K562 treated with DMSO at 1 percent for 24 hours (cell line): ENCODE results near the gene HSD17B1. TPM values are rescaled to one million over a fixed set of nuclear protein-coding genes. Genes with fewer than 3 reads are reported as not detected.

ENCODE experiments used
- total RNA-seq: library from RNA; unstranded; fragments of 300-600 nt; gene quantifications from 2 replicates; pipeline ENCODE4 v1.2.3, GENCODE V29; 2022; ENCODE audit warnings: low read depth; ENCODE audit not compliant: insufficient read depth

The HSD17B1 gene, protein sequence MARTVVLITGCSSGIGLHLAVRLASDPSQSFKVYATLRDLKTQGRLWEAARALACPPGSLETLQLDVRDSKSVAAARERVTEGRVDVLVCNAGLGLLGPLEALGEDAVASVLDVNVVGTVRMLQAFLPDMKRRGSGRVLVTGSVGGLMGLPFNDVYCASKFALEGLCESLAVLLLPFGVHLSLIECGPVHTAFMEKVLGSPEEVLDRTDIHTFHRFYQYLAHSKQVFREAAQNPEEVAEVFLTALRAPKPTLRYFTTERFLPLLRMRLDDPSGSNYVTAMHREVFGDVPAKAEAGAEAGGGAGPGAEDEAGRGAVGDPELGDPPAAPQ
- 7.3 and 15.9 TPM in 2 replicates for total RNA-seq

DNA sequence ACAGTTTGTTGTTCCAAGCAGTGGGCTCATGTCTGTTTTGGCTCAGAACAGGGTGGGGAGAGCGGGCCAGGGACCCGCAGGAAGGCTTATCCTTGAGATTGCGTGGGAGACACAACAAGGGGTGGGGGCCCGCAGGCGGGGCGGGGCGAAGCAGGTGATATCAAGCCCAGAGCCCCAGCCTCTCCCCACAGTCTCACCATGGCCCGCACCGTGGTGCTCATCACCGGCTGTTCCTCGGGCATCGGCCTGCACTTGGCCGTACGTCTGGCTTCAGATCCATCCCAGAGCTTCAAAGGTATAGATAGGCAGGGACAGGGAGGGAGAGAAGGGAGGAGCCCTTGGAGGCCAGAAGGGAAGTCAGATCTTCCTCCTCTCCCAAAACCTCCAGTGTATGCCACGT, at the start of gene HSD17B1:
Gene HSD17B1 (plus strand): TSS at position 188 of the 400 bp plus-strand sequence. CDS start 11 bp downstream, at position 199.

DNA sequence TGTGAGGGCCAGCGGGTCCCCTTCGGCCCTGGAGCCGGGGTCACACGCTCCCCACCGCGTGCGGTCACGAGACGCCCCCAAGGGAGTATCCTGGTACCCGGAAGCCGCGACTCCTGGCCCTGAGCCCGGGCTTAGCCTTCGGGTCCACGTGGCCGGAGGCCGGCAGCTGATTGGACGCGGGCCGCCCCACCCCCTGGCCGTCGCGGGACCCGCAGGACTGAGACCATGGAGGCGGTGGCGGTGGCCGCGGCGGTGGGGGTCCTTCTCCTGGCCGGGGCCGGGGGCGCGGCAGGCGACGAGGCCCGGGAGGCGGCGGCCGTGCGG, 16.7 kb upstream of the HSD17B1 start, which contains the start of gene NAGLU:
Gene NAGLU (plus strand): TSS at position 194 of the 324 bp plus-strand sequence. CDS start 32 bp downstream, at position 226.

DNA sequence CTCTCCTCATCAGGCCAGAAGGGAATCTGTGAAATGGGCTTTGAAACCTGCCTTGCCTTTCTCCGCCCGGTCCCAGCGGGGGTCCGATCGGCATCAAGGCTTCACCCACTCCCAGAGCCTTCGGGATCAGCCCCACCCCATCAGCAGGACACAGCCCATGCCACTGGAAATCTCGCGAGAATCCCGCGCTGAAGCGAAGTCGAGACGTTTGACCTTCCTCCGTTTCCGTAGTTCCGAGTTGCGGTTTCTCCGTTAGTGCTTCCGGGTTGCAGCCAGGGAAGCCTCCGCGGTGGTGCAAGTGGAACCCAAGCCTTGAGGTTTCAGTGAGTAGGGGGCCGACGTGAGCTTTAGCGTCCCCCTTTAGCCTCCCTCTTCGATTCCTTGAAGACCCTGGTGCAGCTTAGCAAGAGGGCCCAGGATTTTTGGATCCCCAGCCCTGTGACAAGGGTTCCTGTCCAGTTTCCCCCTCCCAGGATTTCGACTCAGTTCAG, 9.2 kb downstream of the HSD17B1 start, which contains the start of gene COASY:
Gene COASY (plus strand): TSS at position 252 of the 491 bp plus-strand sequence. CDS start 475 bp downstream, outside the sequence.

DNA sequence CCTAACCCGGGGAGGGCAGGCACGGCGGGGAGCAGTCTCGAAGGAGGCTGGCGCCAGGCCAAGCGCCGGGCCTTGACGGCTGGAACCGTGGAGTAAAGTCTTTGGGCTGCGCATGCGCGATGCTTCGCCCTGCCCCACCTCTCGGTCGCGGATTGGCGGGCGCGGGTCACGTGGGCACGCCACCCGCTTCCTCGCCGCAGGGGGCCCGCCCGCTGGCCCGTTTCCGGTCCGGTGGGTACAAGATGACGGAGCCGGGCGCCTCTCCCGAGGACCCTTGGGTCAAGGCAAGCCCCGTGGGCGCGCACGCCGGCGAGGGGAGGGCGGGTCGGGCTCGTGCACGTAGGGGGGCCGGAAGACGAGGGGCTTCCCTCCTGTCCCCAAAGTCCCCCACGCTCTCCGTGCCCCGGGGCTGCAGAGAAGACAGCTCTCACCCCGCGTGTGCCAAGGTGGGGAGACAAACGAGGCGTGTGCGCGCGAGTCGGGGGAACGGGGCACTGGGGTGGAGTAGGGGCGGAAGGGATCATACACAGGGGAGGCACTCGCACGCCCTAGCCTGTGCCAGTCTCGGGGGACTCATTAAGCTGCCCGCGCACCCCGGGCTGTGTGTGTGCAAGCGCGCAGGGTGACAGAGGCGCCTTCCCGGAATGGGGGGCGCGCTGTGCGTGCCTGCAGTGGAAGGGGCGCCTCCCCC, 14.3 kb downstream of the HSD17B1 start, which contains the start of gene MLX:
Gene MLX (plus strand): TSS at position 218 of the 691 bp plus-strand sequence. CDS start 25 bp downstream, at position 243.

DNA sequence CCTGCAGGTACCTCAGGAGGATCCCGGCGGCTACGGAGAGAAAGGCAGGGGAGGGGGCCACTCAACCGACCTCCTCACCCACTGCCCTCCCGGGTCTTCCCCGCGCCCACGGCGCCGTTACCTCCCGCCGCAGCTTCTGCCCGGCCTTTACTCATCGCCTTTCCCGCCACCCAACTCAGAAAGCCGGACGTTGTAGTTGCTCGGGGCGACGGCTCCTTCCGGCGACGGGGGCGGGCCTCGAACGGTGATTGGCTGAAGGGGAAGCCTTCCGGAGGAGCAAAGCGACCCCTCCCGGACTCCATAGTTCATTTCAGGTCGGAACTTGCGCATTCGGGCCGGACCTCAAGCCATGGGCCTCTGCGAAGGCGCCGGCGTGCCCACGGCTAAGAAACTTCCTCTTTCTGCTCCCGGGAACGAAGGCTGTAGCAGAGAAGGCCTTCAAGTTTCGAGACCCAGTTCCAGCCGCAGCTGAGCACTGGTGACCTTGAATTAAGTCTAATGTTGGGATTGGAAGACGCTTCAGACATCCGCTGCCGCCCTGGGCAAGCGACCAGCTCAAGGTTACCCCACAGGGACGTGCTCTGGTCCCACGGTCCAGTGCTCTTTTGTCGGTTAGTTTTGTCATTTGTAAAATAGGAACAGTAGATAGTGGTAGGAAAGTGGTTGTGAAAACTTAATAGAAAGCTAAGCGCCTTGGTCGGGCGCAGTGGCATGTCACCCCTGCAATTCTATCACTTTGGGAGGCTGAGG, 25.0 kb downstream of the HSD17B1 start, which contains the start of gene PSMC3IP:
Gene PSMC3IP (minus strand): TSS at position 198 of the 750 bp plus-strand sequence. CDS start 43 bp downstream, at position 155.

Other genes starting within 250 kb of the HSD17B1 start
- 73.6 and 78.5 TPM in 2 replicates for gene STAT3, start 164.5 kb upstream of the HSD17B1 start, total RNA-seq
- gene CAVIN1, start 129.7 kb upstream of the HSD17B1 start, total RNA-seq, result 84.8 and 91.7 TPM in 2 replicates
- gene ATP6V0A1, start 94.0 kb upstream of the HSD17B1 start, total RNA-seq, result 64.8 and 65.7 TPM in 2 replicates
- gene NAGLU, start 16.7 kb upstream of the HSD17B1 start, total RNA-seq, result 23.6 and 24.1 TPM in 2 replicates
- gene COASY, start 9.2 kb downstream of the HSD17B1 start, total RNA-seq, result 129 and 133 TPM in 2 replicates
- gene MLX, start 14.2 kb downstream of the HSD17B1 start, total RNA-seq, result 40.3 and 43.2 TPM in 2 replicates
- gene PSMC3IP, start 24.8 kb downstream of the HSD17B1 start, total RNA-seq, result 45.6 and 52.2 TPM in 2 replicates
- gene RETREG3, start 56.5 kb downstream of the HSD17B1 start, total RNA-seq, result 25.5 and 26.8 TPM in 2 replicates
- gene TUBG1, start 56.8 kb downstream of the HSD17B1 start, total RNA-seq, result 193 and 202 TPM in 2 replicates
- not detected in 2 replicates for gene TUBG2, start 106.4 kb downstream of the HSD17B1 start, total RNA-seq
- gene PLEKHH3, start 124.1 kb downstream of the HSD17B1 start, total RNA-seq, result 60.2 and 68.6 TPM in 2 replicates
- gene CCR10, start 128.9 kb downstream of the HSD17B1 start, total RNA-seq, result 14.6 and 19.4 TPM in 2 replicates
- gene CNTNAP1, start 129.6 kb downstream of the HSD17B1 start, total RNA-seq, result 3.1 TPM in 2 replicates
- gene EZH1, start 192.1 kb downstream of the HSD17B1 start, total RNA-seq, result 16.8 and 17.2 TPM in 2 replicates
- not detected in 2 replicates for gene RAMP2, start 208.3 kb downstream of the HSD17B1 start, total RNA-seq
- 155 and 161 TPM in 2 replicates for gene VPS25, start 220.5 kb downstream of the HSD17B1 start, total RNA-seq
- 6.2 and 6.8 TPM in 2 replicates for gene WNK4, start 227.7 kb downstream of the HSD17B1 start, total RNA-seq
- gene COA3, start 245.8 kb downstream of the HSD17B1 start, total RNA-seq, result 66.2 and 80.9 TPM in 2 replicates
- gene CNTD1, start 245.9 kb downstream of the HSD17B1 start, total RNA-seq, result 0.37 and 0.80 TPM in 2 replicates